Panc1 (cell line): ENCODE measurements around the gene FOXN1. TPM values are rescaled to one million over a fixed set of nuclear protein-coding genes. Genes with fewer than 3 reads are reported as not detected.

Experiments used
- ATAC-seq: fragments of 200-7000 bp; cut with Tn5 transposase; 2 replicates; pipeline ENCODE4 v1.9.1; 2020; ENCODE audit warnings: mild to moderate bottlenecking, moderate library complexity
- BruUV-seq: library from RNA; stranded (reverse); fragments of 400-500 nt; replicated peaks from 2 replicates; lab custom pipeline; 2021; lab: Mats Ljungman, UMichigan
- CTCF ChIA-PET: fragments of 300-600 bp; sonication (Branson Sonifier 250); formaldehyde crosslinking; loops from one replicate; lab custom pipeline; 2022; ENCODE audit warnings: antibody characterized with exemption; lab: Charles Lee
- POLR2A ChIA-PET: fragments of 300-600 bp; sonication (Branson Sonifier 250); formaldehyde crosslinking; loops from one replicate; lab custom pipeline; 2022; ENCODE audit warnings: antibody characterized with exemption; lab: Charles Lee
- DNase-seq: peaks from one replicate; pipeline ENCODE4 v3.0.0-alpha.2; 2010; ENCODE audit warnings: low read depth, low spot score
- H3K27ac ChIP-seq: 2 replicates; pipeline ENCODE4 v1.5.1; 2011; ENCODE audit warnings: mild to moderate bottlenecking, low read length, inconsistent platforms
- H3K27me3 ChIP-seq: fragments of 200-500 bp; sonication (Bioruptor generic); 2 replicates; pipeline ENCODE4 v1.6.0; 2014; ENCODE audit warnings: low read length, inconsistent platforms; ENCODE audit not compliant: control insufficient read depth, insufficient read depth
- H3K36me3 ChIP-seq: fragments of 200-500 bp; sonication (Bioruptor generic); 2 replicates; pipeline ENCODE4 v1.5.1; 2014; ENCODE audit warnings: inconsistent platforms, mild to moderate bottlenecking, low read length, moderate library complexity; ENCODE audit not compliant: control insufficient read depth, insufficient read depth
- H3K4me1 ChIP-seq: 2 replicates; pipeline ENCODE4 v1.5.1; 2011; ENCODE audit warnings: inconsistent platforms, mild to moderate bottlenecking, low read length, moderate library complexity; ENCODE audit not compliant: control insufficient read depth, insufficient read depth
- H3K4me3 ChIP-seq, 2 experiments: 2 replicates each; pipeline ENCODE4 v1.5.1; 2011 to 2012; ENCODE audit warnings: low read depth in 2 of 2, low read length in 2 of 2, mild to moderate bottlenecking in 2 of 2, inconsistent platforms in 1 of 2, moderate library complexity in 1 of 2
- H3K9me3 ChIP-seq: fragments of 200-500 bp; sonication (Bioruptor generic); 2 replicates; pipeline ENCODE4 v1.5.1; 2014; ENCODE audit warnings: low read depth, mild to moderate bottlenecking, inconsistent platforms, low read length, moderate library complexity; ENCODE audit not compliant: control insufficient read depth, insufficient read depth
- POLR2AphosphoS5 ChIP-seq: IDR thresholded peaks from 2 replicates; pipeline ENCODE4 v1.6.1; 2012; ENCODE audit warnings: mild to moderate bottlenecking, low read depth, low read length, moderate library complexity
- SIN3A ChIP-seq: IDR thresholded peaks from 2 replicates; pipeline ENCODE4 v1.6.1; 2012; ENCODE audit warnings: low read depth, mild to moderate bottlenecking, low read length, moderate library complexity, borderline replicate concordance; ENCODE audit not compliant: insufficient read depth
- TCF7L2 ChIP-seq: IDR thresholded peaks from 2 replicates; pipeline ENCODE4 v1.6.1; 2011; ENCODE audit warnings: mild to moderate bottlenecking, low read depth, low read length, inconsistent platforms
- in situ Hi-C: cut with HindIII; loops from 2 replicates; pipeline ENCODE4 v1.10.0; 2016; ENCODE audit warnings: low sequenced_read_pairs, low pct_unique_long_range_greater_than_20kb
- intact Hi-C: fragments of 100-400 bp; cut with micrococcal nuclease; formaldehyde crosslinking; loops from one replicate; pipeline ENCODE4 v1.10.0; 2022; ENCODE audit not compliant: unreplicated experiment
- total RNA-seq: library from RNA; stranded (reverse); gene quantifications from one replicate; pipeline ENCODE4 v1.2.1, GENCODE V29; 2021; ENCODE audit not compliant: unreplicated experiment
- TF ChIP-seq, protein P1 (sequence below): fragments of 450-650 bp; IDR thresholded peaks from 2 replicates; pipeline ENCODE4 v1.5.1; 2017; ENCODE audit warnings: mild to moderate bottlenecking
- TF ChIP-seq, protein P2 (sequence below), 2 experiments: IDR thresholded peaks; 2 replicates each; pipeline ENCODE4 v1.6.1; 2011 to 2012; ENCODE audit warnings: low read depth in 2 of 2, control low read depth in 1 of 2, low read length in 1 of 2, mild to moderate bottlenecking in 1 of 2, moderate library complexity in 1 of 2; ENCODE audit not compliant: insufficient read depth in 1 of 2

The FOXN1 gene
- total RNA-seq, 1 experiment from 2014 or later: not detected

DNA sequence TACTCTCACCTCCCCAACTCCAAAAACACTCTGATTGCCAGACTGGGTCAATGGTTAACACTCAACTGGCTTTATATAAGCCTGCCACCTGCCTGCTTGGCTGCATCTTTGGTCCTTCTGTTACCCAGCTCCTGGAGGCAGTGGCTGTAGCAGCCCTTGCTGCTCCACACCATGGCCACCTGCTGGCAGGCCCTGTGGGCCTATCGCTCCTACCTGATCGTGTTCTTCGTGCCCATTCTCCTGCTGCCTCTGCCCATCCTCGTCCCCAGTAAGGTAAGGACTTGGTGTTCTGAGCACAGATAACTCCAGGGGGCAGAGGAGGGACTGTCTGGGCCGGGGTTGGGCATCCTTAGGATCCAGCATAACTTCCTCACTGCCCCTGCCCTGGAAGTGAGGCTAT lies 32.6 kb upstream of the FOXN1 start, which contains the start of gene SLC13A2:
Gene SLC13A2 (plus strand): TSS at position 103 of the 400 bp plus-strand sequence. CDS start 69 bp downstream, at position 172.
- Histone ChIP-seq H3K27ac (no peak within 1 kb of the TSS), H3K36me3 (no peaks in the 10 kb centered on the region), H3K27me3 (peaks cover under 1% of the 10 kb centered on the region; the same call in 1 of the 2 replicates), H3K4me3 (no peak within 1 kb of the TSS), H3K4me1 (no peaks in the 10 kb centered on the region), H3K9me3 (no peaks in the 10 kb centered on the region)
- TF ChIP-seq TCF7L2 (no peak), SIN3A (no peak), POLR2AphosphoS5 (no peak)
- TF ChIP-seq, protein P1, sequence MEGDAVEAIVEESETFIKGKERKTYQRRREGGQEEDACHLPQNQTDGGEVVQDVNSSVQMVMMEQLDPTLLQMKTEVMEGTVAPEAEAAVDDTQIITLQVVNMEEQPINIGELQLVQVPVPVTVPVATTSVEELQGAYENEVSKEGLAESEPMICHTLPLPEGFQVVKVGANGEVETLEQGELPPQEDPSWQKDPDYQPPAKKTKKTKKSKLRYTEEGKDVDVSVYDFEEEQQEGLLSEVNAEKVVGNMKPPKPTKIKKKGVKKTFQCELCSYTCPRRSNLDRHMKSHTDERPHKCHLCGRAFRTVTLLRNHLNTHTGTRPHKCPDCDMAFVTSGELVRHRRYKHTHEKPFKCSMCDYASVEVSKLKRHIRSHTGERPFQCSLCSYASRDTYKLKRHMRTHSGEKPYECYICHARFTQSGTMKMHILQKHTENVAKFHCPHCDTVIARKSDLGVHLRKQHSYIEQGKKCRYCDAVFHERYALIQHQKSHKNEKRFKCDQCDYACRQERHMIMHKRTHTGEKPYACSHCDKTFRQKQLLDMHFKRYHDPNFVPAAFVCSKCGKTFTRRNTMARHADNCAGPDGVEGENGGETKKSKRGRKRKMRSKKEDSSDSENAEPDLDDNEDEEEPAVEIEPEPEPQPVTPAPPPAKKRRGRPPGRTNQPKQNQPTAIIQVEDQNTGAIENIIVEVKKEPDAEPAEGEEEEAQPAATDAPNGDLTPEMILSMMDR: no peak
- TF ChIP-seq, protein P2, sequence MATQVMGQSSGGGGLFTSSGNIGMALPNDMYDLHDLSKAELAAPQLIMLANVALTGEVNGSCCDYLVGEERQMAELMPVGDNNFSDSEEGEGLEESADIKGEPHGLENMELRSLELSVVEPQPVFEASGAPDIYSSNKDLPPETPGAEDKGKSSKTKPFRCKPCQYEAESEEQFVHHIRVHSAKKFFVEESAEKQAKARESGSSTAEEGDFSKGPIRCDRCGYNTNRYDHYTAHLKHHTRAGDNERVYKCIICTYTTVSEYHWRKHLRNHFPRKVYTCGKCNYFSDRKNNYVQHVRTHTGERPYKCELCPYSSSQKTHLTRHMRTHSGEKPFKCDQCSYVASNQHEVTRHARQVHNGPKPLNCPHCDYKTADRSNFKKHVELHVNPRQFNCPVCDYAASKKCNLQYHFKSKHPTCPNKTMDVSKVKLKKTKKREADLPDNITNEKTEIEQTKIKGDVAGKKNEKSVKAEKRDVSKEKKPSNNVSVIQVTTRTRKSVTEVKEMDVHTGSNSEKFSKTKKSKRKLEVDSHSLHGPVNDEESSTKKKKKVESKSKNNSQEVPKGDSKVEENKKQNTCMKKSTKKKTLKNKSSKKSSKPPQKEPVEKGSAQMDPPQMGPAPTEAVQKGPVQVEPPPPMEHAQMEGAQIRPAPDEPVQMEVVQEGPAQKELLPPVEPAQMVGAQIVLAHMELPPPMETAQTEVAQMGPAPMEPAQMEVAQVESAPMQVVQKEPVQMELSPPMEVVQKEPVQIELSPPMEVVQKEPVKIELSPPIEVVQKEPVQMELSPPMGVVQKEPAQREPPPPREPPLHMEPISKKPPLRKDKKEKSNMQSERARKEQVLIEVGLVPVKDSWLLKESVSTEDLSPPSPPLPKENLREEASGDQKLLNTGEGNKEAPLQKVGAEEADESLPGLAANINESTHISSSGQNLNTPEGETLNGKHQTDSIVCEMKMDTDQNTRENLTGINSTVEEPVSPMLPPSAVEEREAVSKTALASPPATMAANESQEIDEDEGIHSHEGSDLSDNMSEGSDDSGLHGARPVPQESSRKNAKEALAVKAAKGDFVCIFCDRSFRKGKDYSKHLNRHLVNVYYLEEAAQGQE (IDR thresholded peaks at IDR 0.05; ENCODE audit: insufficient read depth in 1 of 2, low read depth in 2 of 2, low read length in 1 of 2): no peak
- ChIA-PET CTCF (no interaction called here), POLR2A (no interaction called here)
- in situ Hi-C loops: no loop called here
- BruUV-seq: no TSS peak
- intact Hi-C loops: no loop called here
- DNase-seq (no peak), ATAC-seq (peak; percentile 42; the same call in 1 of the 2 replicates)

DNA sequence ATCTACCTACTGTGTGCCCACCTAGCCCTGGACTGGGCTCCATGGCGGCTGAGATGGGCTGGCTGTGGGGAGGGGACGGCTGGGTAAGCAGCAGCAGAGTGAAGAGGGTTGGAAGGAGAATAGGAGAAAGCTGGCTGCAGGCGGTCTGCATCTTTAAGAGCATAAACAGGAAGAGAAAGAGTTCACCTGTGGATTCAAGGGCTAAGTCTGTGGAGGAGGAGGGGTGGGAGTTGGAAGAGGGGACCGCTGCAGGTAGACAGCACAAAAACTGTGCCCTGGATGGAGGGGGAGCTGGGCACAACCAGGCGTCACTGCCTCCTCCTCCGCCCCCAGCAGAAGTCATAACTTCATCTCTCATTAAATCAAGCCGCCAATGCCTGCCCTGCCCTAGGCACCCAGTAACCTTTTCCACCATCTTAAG lies 32.0 kb upstream of the FOXN1 start:
- POLR2A ChIA-PET: no interaction called here
- Histone ChIP-seq H3K27ac (no peak overlapping the region), H3K36me3 (no peaks in the 10 kb centered on the region), H3K27me3 (no peaks in the 10 kb centered on the region), H3K9me3 (no peaks in the 10 kb centered on the region), H3K4me3 (no peak overlapping the region), H3K4me1 (no peaks in the 10 kb centered on the region)
- ATAC-seq: no peak
- intact Hi-C loops (no loop called here), in situ Hi-C loops (no loop called here)
- no peak for DNase-seq
- CTCF ChIA-PET: no interaction called here
- TF ChIP-seq TCF7L2: no peak
- TF ChIP-seq, protein P2 (IDR thresholded peaks at IDR 0.05; ENCODE audit: insufficient read depth in 1 of 2, low read depth in 2 of 2, low read length in 1 of 2): no peak
- TF ChIP-seq SIN3A: no peak
- TF ChIP-seq, protein P1: no peak
- no peak for TF ChIP-seq POLR2AphosphoS5
- BruUV-seq: no TSS peak
